Measurements from ENCODE around the gene FAM13A. TPM values are rescaled to one million over a fixed set of nuclear protein-coding genes. Genes with fewer than 3 reads are reported as not detected.

The FAM13A gene
- polyA plus RNA-seq, 1 donor from 2014 or later, result 4.0 TPM

- H3K36me3 ChIP-seq (ENCODE audit: insufficient read depth, low read length), result no peaks in the 10 kb centered on the region
- TF ChIP-seq POLR2AphosphoS5 (IDR thresholded peaks at IDR 0.05) (no peak), SMC3 (conservative IDR thresholded peaks at IDR 0.05; ENCODE audit: poor library complexity) (no peak), MXI1 (conservative IDR thresholded peaks at IDR 0.05; ENCODE audit: poor library complexity, severe bottlenecking) (no peak), REST (IDR thresholded peaks at IDR 0.05; ENCODE audit: borderline replicate concordance) (no peak), TAF1 (IDR thresholded peaks at IDR 0.05; ENCODE audit: low read depth) (no peak), RAD21 (conservative IDR thresholded peaks at IDR 0.05) (no peak), EZH2 (IDR thresholded peaks at IDR 0.05; ENCODE audit: borderline replicate concordance, insufficient read depth, low read length, poor library complexity, severe bottlenecking) (no peak), CTCF (IDR thresholded peaks at IDR 0.05; ENCODE audit: poor library complexity, severe bottlenecking) (no peak)
- no peak overlapping the region for H3K4me3 ChIP-seq (ENCODE audit: low read length)
- H3K27ac ChIP-seq (ENCODE audit: low read length), result no peak overlapping the region
- H3K9me2 ChIP-seq (ENCODE audit: insufficient read depth, low read length), result no peaks in the 10 kb centered on the region
- no peak overlapping the region for H2AFZ ChIP-seq (ENCODE audit: low read depth, low read length)
- H3K79me2 ChIP-seq (replicated peaks; ENCODE audit: insufficient read depth, low read length), result no peaks in the 10 kb centered on the region
- no peaks in the 10 kb centered on the region for H3K9me3 ChIP-seq (ENCODE audit: low read length)
- H4K20me1 ChIP-seq (ENCODE audit: insufficient read depth), result no peaks in the 10 kb centered on the region
- H3K9ac ChIP-seq (ENCODE audit: low read length), result no peak overlapping the region
- no peaks in the 10 kb centered on the region for H3K27me3 ChIP-seq (ENCODE audit: insufficient read depth, low read depth, low read length)
- peaks cover 4% of the 10 kb centered on the region for H3F3A ChIP-seq (ENCODE audit: insufficient read depth, low read length, poor library complexity, severe bottlenecking)
- H3K4me2 ChIP-seq (ENCODE audit: low read length), result no peak overlapping the region
Measured at GRCh38 chr4:88858752-88859151, 198.2 kb downstream of the FAM13A start.

GRCh38 chr4:88857588-88857987, 199.4 kb downstream of the FAM13A start:
- peaks cover 4% of the 10 kb centered on the region for H3F3A ChIP-seq (ENCODE audit: insufficient read depth, low read length, poor library complexity, severe bottlenecking)
- no peak overlapping the region for H3K9ac ChIP-seq (ENCODE audit: low read length)
- H4K20me1 ChIP-seq (ENCODE audit: insufficient read depth), result no peaks in the 10 kb centered on the region
- TF ChIP-seq REST (IDR thresholded peaks at IDR 0.05; ENCODE audit: borderline replicate concordance) (no peak), RAD21 (conservative IDR thresholded peaks at IDR 0.05) (no peak), SMC3 (conservative IDR thresholded peaks at IDR 0.05; ENCODE audit: poor library complexity) (no peak), EP300 (conservative IDR thresholded peaks at IDR 0.05; ENCODE audit: poor library complexity, severe bottlenecking) (no peak), MXI1 (conservative IDR thresholded peaks at IDR 0.05; ENCODE audit: poor library complexity, severe bottlenecking) (no peak), EZH2 (IDR thresholded peaks at IDR 0.05; ENCODE audit: borderline replicate concordance, insufficient read depth, low read length, poor library complexity, severe bottlenecking) (no peak), TAF1 (IDR thresholded peaks at IDR 0.05; ENCODE audit: low read depth) (no peak)
- no peaks in the 10 kb centered on the region for H3K9me2 ChIP-seq (ENCODE audit: insufficient read depth, low read length)
- no peak overlapping the region for H3K4me2 ChIP-seq (ENCODE audit: low read length)
- H3K4me3 ChIP-seq (ENCODE audit: low read length), result no peak overlapping the region
- no peaks in the 10 kb centered on the region for H3K27me3 ChIP-seq (ENCODE audit: insufficient read depth, low read depth, low read length)
- no peak overlapping the region for H2AFZ ChIP-seq (ENCODE audit: low read depth, low read length)
- H3K79me2 ChIP-seq (replicated peaks; ENCODE audit: insufficient read depth, low read length), result no peaks in the 10 kb centered on the region
- H3K36me3 ChIP-seq (ENCODE audit: insufficient read depth, low read length), result no peaks in the 10 kb centered on the region
- H3K9me3 ChIP-seq (ENCODE audit: low read length), result no peaks in the 10 kb centered on the region
- no peak overlapping the region for H3K27ac ChIP-seq (ENCODE audit: low read length)
